GM12801 (cell line): ENCODE results near the gene GPC5.

ENCODE experiments used
- TF ChIP-seq, protein P1 (sequence below): IDR thresholded peaks from one replicate; pipeline ENCODE4 v1.5.1; 2011; ENCODE audit warnings: control low read depth; ENCODE audit not compliant: insufficient read length; ENCODE audit errors: extremely low read depth

The GPC5 gene

DNA sequence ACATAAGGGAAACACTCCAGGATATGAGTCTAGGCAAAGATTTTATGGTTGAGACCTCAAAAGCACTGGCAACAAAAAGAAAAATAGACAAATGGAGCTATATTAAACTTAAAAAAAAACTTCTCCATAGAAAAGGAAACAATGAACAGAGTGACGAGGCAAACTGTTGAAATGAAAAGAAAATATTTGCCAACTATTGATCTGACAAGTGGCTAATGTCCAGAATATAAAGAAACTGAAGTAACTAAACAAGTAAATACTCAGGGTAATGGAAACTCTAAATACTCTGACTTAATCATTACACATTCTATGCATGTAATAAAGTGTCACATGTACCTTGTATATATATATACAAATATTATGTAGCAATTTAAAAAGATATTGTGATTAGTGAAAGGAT, 562.5 kb downstream of the GPC5 start:
- TF ChIP-seq, protein P1, sequence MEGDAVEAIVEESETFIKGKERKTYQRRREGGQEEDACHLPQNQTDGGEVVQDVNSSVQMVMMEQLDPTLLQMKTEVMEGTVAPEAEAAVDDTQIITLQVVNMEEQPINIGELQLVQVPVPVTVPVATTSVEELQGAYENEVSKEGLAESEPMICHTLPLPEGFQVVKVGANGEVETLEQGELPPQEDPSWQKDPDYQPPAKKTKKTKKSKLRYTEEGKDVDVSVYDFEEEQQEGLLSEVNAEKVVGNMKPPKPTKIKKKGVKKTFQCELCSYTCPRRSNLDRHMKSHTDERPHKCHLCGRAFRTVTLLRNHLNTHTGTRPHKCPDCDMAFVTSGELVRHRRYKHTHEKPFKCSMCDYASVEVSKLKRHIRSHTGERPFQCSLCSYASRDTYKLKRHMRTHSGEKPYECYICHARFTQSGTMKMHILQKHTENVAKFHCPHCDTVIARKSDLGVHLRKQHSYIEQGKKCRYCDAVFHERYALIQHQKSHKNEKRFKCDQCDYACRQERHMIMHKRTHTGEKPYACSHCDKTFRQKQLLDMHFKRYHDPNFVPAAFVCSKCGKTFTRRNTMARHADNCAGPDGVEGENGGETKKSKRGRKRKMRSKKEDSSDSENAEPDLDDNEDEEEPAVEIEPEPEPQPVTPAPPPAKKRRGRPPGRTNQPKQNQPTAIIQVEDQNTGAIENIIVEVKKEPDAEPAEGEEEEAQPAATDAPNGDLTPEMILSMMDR = no peak

GRCh38 chr13:91962946-91963345, 564.5 kb downstream of the GPC5 start:
- TF ChIP-seq, protein P1 = no peak

DNA sequence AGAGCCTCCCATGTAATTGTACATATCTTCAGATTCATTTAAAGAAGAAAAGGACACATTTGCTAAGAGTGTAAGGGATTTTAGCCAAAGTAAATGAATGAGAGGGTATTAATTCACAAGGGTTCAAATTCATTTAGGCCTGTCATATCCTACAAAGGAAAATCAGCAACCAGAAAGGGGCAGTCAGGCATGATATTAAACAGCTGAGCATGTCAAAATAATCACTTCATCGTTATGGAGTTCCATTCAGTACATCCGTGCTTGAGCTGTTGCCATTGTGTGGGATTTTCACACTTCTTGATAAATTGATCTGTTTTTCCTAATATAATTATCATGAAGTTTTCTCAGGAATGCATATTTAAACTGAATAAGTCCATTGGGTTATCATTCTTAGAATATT, 567.1 kb downstream of the GPC5 start:
- TF ChIP-seq, protein P1 = no peak

DNA sequence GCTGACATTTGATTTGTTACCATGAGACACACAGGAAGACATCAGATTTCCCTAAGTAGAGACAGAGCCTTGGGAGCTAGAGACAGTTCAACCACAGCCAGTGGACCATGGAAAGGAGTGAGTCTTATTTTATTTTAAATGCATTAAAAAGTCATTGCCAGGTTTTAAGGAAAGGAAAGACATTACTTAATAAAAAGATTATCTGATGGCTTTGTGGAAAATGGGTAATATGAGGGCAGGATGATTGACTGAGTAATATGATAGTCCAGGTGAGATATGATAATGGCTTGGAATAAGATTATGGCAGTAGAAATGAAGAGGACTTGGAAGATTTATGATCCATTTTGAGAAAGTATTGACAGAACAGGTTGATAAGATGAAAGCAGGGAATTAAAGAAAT, 580.1 kb downstream of the GPC5 start:
- TF ChIP-seq, protein P1 = no peak

DNA sequence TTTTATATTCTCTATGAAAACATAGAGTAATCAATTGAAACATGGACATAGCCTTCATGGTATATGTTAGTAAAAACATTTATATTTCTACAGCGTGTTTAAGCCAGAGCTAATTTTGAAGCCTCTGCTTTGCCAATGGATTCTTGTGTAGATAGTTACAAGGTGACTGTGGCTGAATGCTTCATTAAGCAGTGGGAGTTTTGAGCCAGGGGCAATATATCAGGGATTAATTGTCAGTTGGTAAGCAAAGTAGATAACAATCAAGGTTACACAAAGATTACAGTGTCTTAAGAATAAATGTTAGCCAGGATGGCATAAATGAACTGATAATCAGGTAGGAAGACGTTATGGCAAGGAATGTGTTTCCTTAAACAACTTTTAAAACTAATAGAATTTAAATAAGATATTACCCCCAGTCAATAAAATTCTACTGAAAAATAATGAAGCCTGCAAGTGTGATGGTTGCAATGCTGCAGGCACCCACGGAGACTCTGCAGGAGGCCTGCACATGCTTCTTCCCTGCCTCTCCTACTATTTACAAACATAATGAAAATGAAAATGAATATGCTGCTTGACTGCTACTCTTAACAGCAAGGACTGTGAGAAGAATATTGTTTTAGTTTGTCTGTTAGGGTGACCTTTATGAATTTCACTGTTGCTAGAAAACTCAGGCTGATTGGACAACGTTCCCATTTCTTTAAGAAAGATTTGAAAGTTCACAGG, 588.5 kb downstream of the GPC5 start:
- TF ChIP-seq, protein P1 = no peak

GRCh38 chr13:91988331-91988730, 589.9 kb downstream of the GPC5 start:
- TF ChIP-seq, protein P1 = no peak

DNA sequence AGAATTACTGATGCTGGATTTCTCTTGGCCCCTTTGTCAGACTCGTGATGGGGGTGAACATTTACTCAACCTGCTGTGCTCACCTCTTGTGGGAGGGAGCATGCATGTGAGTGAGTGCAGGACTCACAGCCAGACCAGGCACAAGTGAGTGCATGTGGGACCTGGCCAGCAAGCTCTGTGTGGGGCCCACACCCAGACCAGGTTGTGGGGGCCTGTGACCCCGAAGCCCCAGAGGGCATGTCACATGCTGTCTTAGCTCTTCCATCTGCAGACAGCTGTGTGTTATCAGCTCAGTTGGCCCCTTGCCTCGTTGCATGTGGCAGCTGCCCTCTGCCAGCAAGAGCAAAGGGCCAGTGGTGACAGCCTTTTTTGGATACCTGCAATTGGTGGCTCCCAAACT, 614.4 kb downstream of the GPC5 start:
- TF ChIP-seq, protein P1 = no peak
